CD14-positive monocyte (primary cell): ENCODE measurements around the gene PTPN14. TPM values are rescaled to one million over a fixed set of nuclear protein-coding genes. Genes with fewer than 3 reads are reported as not detected.
A peak's percentile ranks its signal among the peaks of the same experiment; 100 is the strongest.

Experiments
- DNase-seq, 3 donors: peaks; one replicate each; pipeline ENCODE4 v3.0.0-alpha.2; 2011 to 2022
- H2AFZ ChIP-seq: 2 replicates; pipeline ENCODE4 v1.6.0; 2012; ENCODE audit warnings: mild to moderate bottlenecking, low read depth, low read length, inconsistent platforms; ENCODE audit not compliant: insufficient read depth, poor library complexity, severe bottlenecking
- H3K27ac ChIP-seq, 2 donors: 1 replicate in 1 of 2; 2 replicates in 1 of 2; pipeline ENCODE4 v1.5.1; 2012 to 2013; ENCODE audit warnings: low read length in 2 of 2, control low read depth in 1 of 2, inconsistent platforms in 1 of 2, low read depth in 1 of 2, mild to moderate bottlenecking in 1 of 2
- H3K27me3 ChIP-seq, 2 donors: one replicate each; pipeline versions ENCODE4 v1.6.0 to v1.6.1; 2011 to 2013; ENCODE audit warnings: low read length in 2 of 2; ENCODE audit not compliant: control insufficient read depth in 2 of 2, insufficient read depth in 2 of 2
- H3K36me3 ChIP-seq, 2 donors: replicated peaks in 1 of 2; 1 replicate in 1 of 2; 2 replicates in 1 of 2; pipeline versions ENCODE4 v1.5.1 to v1.6.1; 2012 to 2013; ENCODE audit warnings: low read length in 2 of 2, control low read depth in 1 of 2, inconsistent platforms in 1 of 2, mild to moderate bottlenecking in 1 of 2; ENCODE audit not compliant: insufficient read depth in 2 of 2, control insufficient read depth in 1 of 2
- H3K4me1 ChIP-seq, 2 donors: 1 replicate in 1 of 2; 2 replicates in 1 of 2; pipeline versions ENCODE4 v1.5.1 to v1.6.1; 2012 to 2013; ENCODE audit warnings: low read length in 2 of 2, control low read depth in 1 of 2, inconsistent platforms in 1 of 2, mild to moderate bottlenecking in 1 of 2, moderate library complexity in 1 of 2; ENCODE audit not compliant: insufficient read depth in 2 of 2, control insufficient read depth in 1 of 2
- H3K4me2 ChIP-seq: replicated peaks from 2 replicates; pipeline ENCODE3; 2012; ENCODE audit warnings: low read length, moderate library complexity, mild to moderate bottlenecking; ENCODE audit not compliant: poor library complexity, severe bottlenecking; ENCODE audit errors: extremely low read depth
- H3K4me3 ChIP-seq, 3 experiments: fragments of 200-600 bp in 1 of 3; sonication (generic) in 1 of 3; replicated peaks in 1 of 3; 1 replicate in 2 of 3; 2 replicates in 1 of 3; pipeline ENCODE4 v1.5.1; 2011 to 2013; ENCODE audit warnings: low read length in 3 of 3, mild to moderate bottlenecking in 3 of 3, control low read depth in 2 of 3, low read depth in 2 of 3, inconsistent platforms in 1 of 3, moderate library complexity in 1 of 3
- H3K79me2 ChIP-seq: 2 replicates; pipeline ENCODE4 v1.6.0; 2012; ENCODE audit warnings: mild to moderate bottlenecking, control low read depth, inconsistent platforms, low read length, moderate library complexity; ENCODE audit not compliant: insufficient read depth
- H3K9ac ChIP-seq: 2 replicates; pipeline ENCODE4 v1.6.0; 2017; ENCODE audit warnings: low read length, mild to moderate bottlenecking; ENCODE audit not compliant: insufficient read depth, poor library complexity, severe bottlenecking
- H3K9me3 ChIP-seq, 2 donors: replicated peaks in 1 of 2; 1 replicate in 1 of 2; 2 replicates in 1 of 2; pipeline versions ENCODE4 v1.5.1 to v1.6.1; 2012 to 2013; ENCODE audit warnings: low read length in 2 of 2, control low read depth in 1 of 2; ENCODE audit not compliant: control insufficient read depth in 1 of 2, insufficient read depth in 1 of 2
- H4K20me1 ChIP-seq: 2 replicates; pipeline ENCODE4 v1.6.0; 2012; ENCODE audit warnings: mild to moderate bottlenecking, low read length, control low read depth, moderate library complexity; ENCODE audit not compliant: insufficient read depth
- H3K27ac Mint-ChIP-seq, 7 donors: one replicate each; pipeline ENCODE4 v1.8.0; 2020; ENCODE audit warnings: mild to moderate bottlenecking in 7 of 7, mixed read lengths in 7 of 7, moderate library complexity in 6 of 7, inconsistent platforms in 2 of 7
- H3K27me3 Mint-ChIP-seq, 3 donors: one replicate each; pipeline ENCODE4 v1.8.0; 2021 to 2022; ENCODE audit warnings: low read depth in 3 of 3, mild to moderate bottlenecking in 3 of 3, mixed read lengths in 3 of 3, moderate library complexity in 3 of 3, inconsistent platforms in 1 of 3
- H3K36me3 Mint-ChIP-seq, 2 donors: one replicate each; pipeline ENCODE4 v1.8.0; 2020; ENCODE audit warnings: mixed read lengths in 2 of 2, inconsistent platforms in 1 of 2, mild to moderate bottlenecking in 1 of 2
- H3K4me1 Mint-ChIP-seq: one replicate; pipeline ENCODE4 v1.8.0; 2020; ENCODE audit warnings: mild to moderate bottlenecking, mixed read lengths
- H3K4me3 Mint-ChIP-seq, 2 donors: one replicate each; pipeline ENCODE4 v1.8.0; 2020; ENCODE audit warnings: mild to moderate bottlenecking in 2 of 2, mixed read lengths in 2 of 2, moderate library complexity in 1 of 2
- H3K9me3 Mint-ChIP-seq, 7 donors: one replicate each; pipeline ENCODE4 v1.8.0; 2020 to 2022; ENCODE audit warnings: mixed read lengths in 7 of 7, mild to moderate bottlenecking in 6 of 7, moderate library complexity in 6 of 7, inconsistent platforms in 2 of 7
- WGBS: methylation state at CpG from one replicate; pipeline ENCODE4 v1.1.5; 2013; ENCODE audit warnings: missing lambda C conversion rate; ENCODE audit not compliant: insufficient coverage; 5-methylcytosine and 5-hydroxymethylcytosine counted together
- intact Hi-C, 2 donors: fragments of 100-400 bp; cut with micrococcal nuclease; formaldehyde crosslinking; loops; one replicate each; pipeline versions ENCODE4 v1.15.0 to v1.15.1; 2023
- polyA plus RNA-seq, 3 donors: library from polyadenylated mRNA; depleted of rRNA in 1 of 3; unstranded in 2 of 3; stranded (reverse) in 1 of 3; fragments of 300-500 nt in 2 of 3; fragments of >200 nt in 1 of 3; fragmentation: Illumina TruSeq in 2 of 3; gene quantifications; 1 replicate in 2 of 3; 2 replicates in 1 of 3; pipeline ENCODE4 v1.2.3, GENCODE V29; 2012 to 2021
- TF ChIP-seq, protein P1 (sequence below): fragments of 200-600 bp; IDR thresholded peaks from one replicate; pipeline ENCODE4 v1.8.0; 2022; ENCODE audit warnings: antibody characterized with exemption, mild to moderate bottlenecking

The PTPN14 gene
- polyA plus RNA-seq, 3 donors: 0.01 TPM; not detected in 1

DNA sequence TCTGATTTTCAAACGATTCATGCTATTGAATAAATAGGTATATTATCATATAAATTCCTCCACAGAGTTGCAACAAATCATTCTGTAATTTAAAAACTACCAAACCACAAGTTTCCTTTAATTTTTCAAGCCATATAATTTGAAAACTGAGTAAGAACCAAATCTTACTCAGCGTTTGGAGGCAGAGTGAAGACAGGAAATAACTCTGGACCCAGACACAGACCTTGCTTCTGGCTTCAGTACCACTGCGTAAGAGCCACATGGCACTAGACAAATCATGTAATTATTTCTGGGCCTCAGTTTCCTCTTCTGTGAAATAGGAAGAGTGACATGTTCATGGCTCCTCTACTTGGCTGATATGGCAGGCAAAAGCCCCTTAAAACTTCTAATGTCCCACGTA lies 188.0 kb downstream of the PTPN14 start:
- no peaks in the 10 kb centered on the region for H3K27me3 ChIP-seq
- no peak overlapping the region for H2AFZ ChIP-seq
- intact Hi-C loops: no loop called here
- peaks cover 9% of the 10 kb centered on the region in 2 donors for H3K9me3 ChIP-seq
- WGBS: 50% methylated on average over 2 of the region's 4 CpGs
- no peaks in the 10 kb centered on the region for H3K36me3 ChIP-seq
- TF ChIP-seq, protein P1, sequence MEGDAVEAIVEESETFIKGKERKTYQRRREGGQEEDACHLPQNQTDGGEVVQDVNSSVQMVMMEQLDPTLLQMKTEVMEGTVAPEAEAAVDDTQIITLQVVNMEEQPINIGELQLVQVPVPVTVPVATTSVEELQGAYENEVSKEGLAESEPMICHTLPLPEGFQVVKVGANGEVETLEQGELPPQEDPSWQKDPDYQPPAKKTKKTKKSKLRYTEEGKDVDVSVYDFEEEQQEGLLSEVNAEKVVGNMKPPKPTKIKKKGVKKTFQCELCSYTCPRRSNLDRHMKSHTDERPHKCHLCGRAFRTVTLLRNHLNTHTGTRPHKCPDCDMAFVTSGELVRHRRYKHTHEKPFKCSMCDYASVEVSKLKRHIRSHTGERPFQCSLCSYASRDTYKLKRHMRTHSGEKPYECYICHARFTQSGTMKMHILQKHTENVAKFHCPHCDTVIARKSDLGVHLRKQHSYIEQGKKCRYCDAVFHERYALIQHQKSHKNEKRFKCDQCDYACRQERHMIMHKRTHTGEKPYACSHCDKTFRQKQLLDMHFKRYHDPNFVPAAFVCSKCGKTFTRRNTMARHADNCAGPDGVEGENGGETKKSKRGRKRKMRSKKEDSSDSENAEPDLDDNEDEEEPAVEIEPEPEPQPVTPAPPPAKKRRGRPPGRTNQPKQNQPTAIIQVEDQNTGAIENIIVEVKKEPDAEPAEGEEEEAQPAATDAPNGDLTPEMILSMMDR: no peak
- H3K9me3 Mint-ChIP-seq: peaks cover 9 to 13% (median 11%) of the 10 kb centered on the region in 7 donors
- peaks cover 29% of the 10 kb centered on the region for H3K4me1 Mint-ChIP-seq
- peaks cover 3% of the 10 kb centered on the region in 2 donors for H3K36me3 Mint-ChIP-seq
- no peaks in the 10 kb centered on the region for H3K79me2 ChIP-seq
- H3K27me3 Mint-ChIP-seq: peaks cover 0 to 7% (median 3%) of the 10 kb centered on the region in 3 donors
- H4K20me1 ChIP-seq: no peaks in the 10 kb centered on the region
- H3K27ac ChIP-seq: no peak overlapping the region
- H3K4me3 ChIP-seq: no peak overlapping the region
- no peak overlapping the region for H3K27ac Mint-ChIP-seq
- H3K9ac ChIP-seq: no peak overlapping the region
- DNase-seq: no peak
- no peak overlapping the region for H3K4me3 Mint-ChIP-seq
- peaks cover 21 to 24% of the 10 kb centered on the region in 2 donors for H3K4me1 ChIP-seq
- H3K4me2 ChIP-seq: no peak overlapping the region

DNA sequence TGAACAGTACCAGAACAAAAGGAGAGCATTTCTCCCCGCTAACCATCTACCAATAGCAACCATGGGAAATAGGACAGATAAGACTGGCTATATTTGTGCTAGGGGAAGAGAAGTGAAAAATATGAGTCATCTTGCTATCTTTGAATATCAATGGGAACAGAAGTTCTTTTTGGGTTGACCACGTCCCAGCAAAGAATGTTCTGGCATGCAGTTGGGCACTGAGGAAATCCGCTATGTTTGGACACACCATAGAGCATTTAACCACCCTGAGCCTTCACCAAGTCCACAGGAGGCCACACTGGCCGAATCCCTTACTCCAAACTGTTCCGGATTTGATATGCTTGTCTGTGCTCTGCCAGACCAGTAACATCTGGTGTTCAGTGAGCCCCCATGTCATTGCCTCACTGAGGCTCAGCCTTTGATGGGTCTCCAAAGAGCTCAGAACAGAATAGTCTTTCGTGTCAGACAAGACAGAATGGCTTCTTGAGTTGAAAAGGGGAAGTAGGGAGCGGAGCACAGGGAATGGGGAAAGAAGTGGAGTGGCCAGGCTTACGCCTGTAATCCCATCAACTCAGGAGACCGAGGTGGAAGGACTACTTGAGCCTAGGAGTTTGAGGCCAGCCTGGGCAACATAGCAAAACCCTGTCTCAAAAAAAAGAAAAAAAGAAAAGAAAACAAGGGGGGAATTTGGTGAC lies 189.1 kb downstream of the PTPN14 start:
- peak overlapping the region; percentile 38 for H2AFZ ChIP-seq
- TF ChIP-seq, protein P1: no peak
- peak overlapping the region in 1 of 2 donors; percentile 50 for H3K27ac ChIP-seq

More for the DNA sequence above, 189.1 kb downstream of the PTPN14 start:
- H3K4me2 ChIP-seq: peak overlapping the region; percentile 67
- H3K27me3 ChIP-seq: no peaks in the 10 kb centered on the region
- DNase-seq: peak; percentile 60 to 79 (median 61)
- WGBS: 55% methylated on average over 6 of the region's 9 CpGs
- no peaks in the 10 kb centered on the region for H3K79me2 ChIP-seq
- Mint-ChIP-seq H3K4me3 (peak overlapping the region; percentile 49 to 85), H3K27me3 (peaks cover 0 to 7% (median 3%) of the 10 kb centered on the region in 3 donors), H3K27ac (peak overlapping the region in 6 of 7 donors; percentile 13 to 87 (median 71)), H3K36me3 (peaks cover 3% of the 10 kb centered on the region in 2 donors), H3K4me1 (peaks cover 29% of the 10 kb centered on the region), H3K9me3 (peaks cover 9 to 13% (median 11%) of the 10 kb centered on the region in 7 donors)
- no peak overlapping the region for H3K9ac ChIP-seq
- H3K4me3 ChIP-seq: peak overlapping the region in 1 of 3 experiments; percentile 61
- intact Hi-C loops: no loop called here
- peaks cover 21 to 24% of the 10 kb centered on the region in 2 donors for H3K4me1 ChIP-seq
- H3K9me3 ChIP-seq: peaks cover 9% of the 10 kb centered on the region in 2 donors
- no peaks in the 10 kb centered on the region for H4K20me1 ChIP-seq
- no peaks in the 10 kb centered on the region for H3K36me3 ChIP-seq
